T-cell (primary cell): ENCODE data around the gene PLA2R1. TPM values are rescaled to one million over a fixed set of nuclear protein-coding genes. Genes with fewer than 3 reads are reported as not detected.

ENCODE experiments used
- ATAC-seq, 4 experiments: fragments of 200-7000 bp in 3 of 4; fragments of 150-1000 bp in 1 of 4; cut with Tn5 transposase; replicated peaks in 1 of 4; 1 replicate in 3 of 4; 2 replicates in 1 of 4; pipeline ENCODE4 v1.10.0; 2021; ENCODE audit warnings: moderate library complexity in 3 of 4, mild to moderate bottlenecking in 2 of 4, moderate number of reproducible peaks in 1 of 4
- CTCF ChIA-PET, 2 donors: fragments of 300-600 bp; sonication (Branson Sonifier 250); formaldehyde crosslinking; loops; one replicate each; lab custom pipeline; 2022; ENCODE audit warnings: antibody characterized with exemption in 2 of 2; lab: Charles Lee
- POLR2A ChIA-PET, 2 donors: fragments of 300-600 bp; sonication (Branson Sonifier 250); formaldehyde crosslinking; loops; one replicate each; lab custom pipeline; 2022; ENCODE audit warnings: antibody characterized with exemption in 2 of 2; lab: Charles Lee
- DNase-seq, 35 experiments: peaks; one replicate each; pipeline versions ENCODE4 v3.0.0 to v3.0.0-alpha.2; 2013 to 2023
- H3K27ac ChIP-seq: one replicate; pipeline ENCODE4 v1.5.1; 2013; ENCODE audit warnings: low read length
- H3K27me3 ChIP-seq, 2 experiments: replicated peaks in 1 of 2; 1 replicate in 1 of 2; 2 replicates in 1 of 2; pipeline versions ENCODE4 v1.6.1 to v1.7.0; 2013; ENCODE audit warnings: low read length in 1 of 2, mixed read lengths in 1 of 2; ENCODE audit not compliant: control insufficient read depth in 2 of 2, insufficient read depth in 2 of 2; ENCODE audit errors: extremely low read depth in 1 of 2
- H3K36me3 ChIP-seq, 2 donors: 1 replicate in 1 of 2; 2 replicates in 1 of 2; pipeline versions ENCODE4 v1.6.1 to v1.7.0; 2013; ENCODE audit warnings: low read length in 1 of 2; ENCODE audit not compliant: control insufficient read depth in 2 of 2, insufficient read depth in 1 of 2; ENCODE audit errors: extremely low read depth in 1 of 2
- H3K4me1 ChIP-seq, 2 experiments: 1 replicate in 1 of 2; 2 replicates in 1 of 2; pipeline versions ENCODE4 v1.6.1 to v1.7.0; 2013; ENCODE audit warnings: low read length in 2 of 2, mixed read lengths in 1 of 2; ENCODE audit not compliant: insufficient read depth in 2 of 2, control insufficient read depth in 1 of 2; ENCODE audit errors: extremely low read depth in 1 of 2
- H3K4me3 ChIP-seq, 2 donors: 1 replicate in 1 of 2; 2 replicates in 1 of 2; pipeline versions ENCODE4 v1.5.1 to v1.7.0; 2013; ENCODE audit warnings: mild to moderate bottlenecking in 2 of 2, low read length in 1 of 2, moderate library complexity in 1 of 2; ENCODE audit not compliant: control insufficient read depth in 1 of 2; ENCODE audit errors: extremely low read depth in 1 of 2
- H3K9me3 ChIP-seq: 2 replicates; pipeline ENCODE4 v1.7.0; 2013
- H3K27ac Mint-ChIP-seq, 2 donors: one replicate each; pipeline ENCODE4 v1.8.0; 2020 to 2021; ENCODE audit warnings: mild to moderate bottlenecking in 2 of 2, mixed read lengths in 2 of 2
- H3K27me3 Mint-ChIP-seq, 2 donors: one replicate each; pipeline ENCODE4 v1.8.0; 2021 to 2022; ENCODE audit warnings: mixed read lengths in 2 of 2
- H3K36me3 Mint-ChIP-seq: one replicate; pipeline ENCODE4 v1.8.0; 2021; ENCODE audit warnings: mixed read lengths
- H3K4me1 Mint-ChIP-seq, 3 donors: one replicate each; pipeline ENCODE4 v1.8.0; 2020 to 2022; ENCODE audit warnings: mixed read lengths in 3 of 3, mild to moderate bottlenecking in 1 of 3
- H3K4me3 Mint-ChIP-seq, 3 donors: one replicate each; pipeline ENCODE4 v1.8.0; 2020 to 2022; ENCODE audit warnings: mild to moderate bottlenecking in 3 of 3, mixed read lengths in 3 of 3, moderate library complexity in 3 of 3
- H3K9me3 Mint-ChIP-seq, 3 donors: one replicate each; pipeline ENCODE4 v1.8.0; 2020 to 2022; ENCODE audit warnings: mixed read lengths in 3 of 3
- WGBS: methylation state at CpG from one replicate; pipeline ENCODE4 v1.1.5; 2013; ENCODE audit warnings: missing lambda C conversion rate; ENCODE audit not compliant: insufficient coverage; 5-methylcytosine and 5-hydroxymethylcytosine counted together
- total RNA-seq, 35 experiments: library from RNA in 6 of 35; stranded (reverse) in 6 of 35; fragments of 120-200 nt in 1 of 35; gene quantifications; one replicate each; pipeline versions ENCODE4 v1.2.1 to v1.2.4 and lab custom pipeline; 2013 to 2026

PLA2R1 gene
- total RNA-seq, 5 donors from 2014 or later (not counting 1 experiment from before 2014, with no cell fraction given) = 0.20 TPM; not detected in 4

GRCh38 chr2:159933040-159933726 lies 129.2 kb downstream of the PLA2R1 start:
- POLR2A ChIA-PET = no interaction called here
- H3K9me3 ChIP-seq = no peaks in the 10 kb centered on the region
- no peaks in the 10 kb centered on the region for H3K36me3 ChIP-seq
- H3K9me3 Mint-ChIP-seq = no peaks in the 10 kb centered on the region
- H3K4me3 ChIP-seq = no peak overlapping the region
- peaks cover 2 to 5% of the 10 kb centered on the region in 2 donors for H3K27me3 Mint-ChIP-seq
- no peaks in the 10 kb centered on the region for H3K27me3 ChIP-seq
- DNase-seq = no peak
- WGBS = no CpG with 5 or more reads among the region's 2 CpGs
- H3K27ac Mint-ChIP-seq = no peak overlapping the region
- peaks cover 0 to 2% (median 0%) of the 10 kb centered on the region in 3 donors for H3K4me1 Mint-ChIP-seq
- no peak overlapping the region for H3K27ac ChIP-seq
- no peaks in the 10 kb centered on the region for H3K4me1 ChIP-seq
- CTCF ChIA-PET = no interaction called here
- no peak overlapping the region for H3K4me3 Mint-ChIP-seq
- ATAC-seq = no peak
- no peaks in the 10 kb centered on the region for H3K36me3 Mint-ChIP-seq

GRCh38 chr2:159926695-159927094 lies 135.7 kb downstream of the PLA2R1 start:
- DNase-seq (no peak), ATAC-seq (no peak)
- CTCF ChIA-PET = no interaction called here
- Histone ChIP-seq H3K36me3 (no peaks in the 10 kb centered on the region), H3K4me1 (peaks cover 0 to 3% of the 10 kb centered on the region in 2 experiments), H3K27me3 (peaks cover 0 to 7% of the 10 kb centered on the region in 2 experiments), H3K9me3 (no peaks in the 10 kb centered on the region), H3K27ac (no peak overlapping the region), H3K4me3 (no peak overlapping the region)
- Mint-ChIP-seq H3K4me1 (peaks cover 0 to 5% (median 4%) of the 10 kb centered on the region in 3 donors), H3K9me3 (no peaks in the 10 kb centered on the region), H3K4me3 (no peak overlapping the region), H3K27me3 (peaks cover 2 to 11% of the 10 kb centered on the region in 2 donors), H3K27ac (no peak overlapping the region), H3K36me3 (no peaks in the 10 kb centered on the region)
- POLR2A ChIA-PET = interaction anchor here in 1 of 2 donors (0.5 kb wide), 1 partner anchor 452 kb away, joined by 3 read pairs; no protein-coding TSS in a partner anchor
- WGBS = no CpG with 5 or more reads among the region's 2 CpGs

GRCh38 chr2:159925975-159926374 lies 136.4 kb downstream of the PLA2R1 start:
- Histone ChIP-seq H3K27ac (no peak overlapping the region), H3K4me1 (peaks cover 0 to 5% of the 10 kb centered on the region in 2 experiments), H3K27me3 (peaks cover 0 to 9% of the 10 kb centered on the region in 2 experiments), H3K4me3 (no peak overlapping the region), H3K36me3 (no peaks in the 10 kb centered on the region), H3K9me3 (no peaks in the 10 kb centered on the region)
- no peak overlapping the region for H3K4me3 Mint-ChIP-seq
- no peaks in the 10 kb centered on the region for H3K36me3 Mint-ChIP-seq
- H3K9me3 Mint-ChIP-seq = no peaks in the 10 kb centered on the region
- peaks cover 3 to 11% of the 10 kb centered on the region in 2 donors for H3K27me3 Mint-ChIP-seq
- ChIA-PET CTCF (interaction anchor here (0.6 to 1.0 kb wide), 2 partner anchors 29 to 1130 kb away, joined by 3 read pairs; no protein-coding TSS in a partner anchor), POLR2A (interaction anchor here in 1 of 2 donors (0.5 kb wide), 1 partner anchor 452 kb away, joined by 3 read pairs; no protein-coding TSS in a partner anchor)
- WGBS = no CpG with 5 or more reads among the region's 3 CpGs
- peaks cover 0 to 5% (median 4%) of the 10 kb centered on the region in 3 donors for H3K4me1 Mint-ChIP-seq
- H3K27ac Mint-ChIP-seq = no peak overlapping the region
- DNase-seq = no peak
- no peak for ATAC-seq

- 66% methylated on average over 2 of the region's 2 CpGs for WGBS
- POLR2A ChIA-PET = no interaction called here
- H3K27me3 Mint-ChIP-seq = peaks cover 6 to 12% of the 10 kb centered on the region in 2 donors
Observed at GRCh38 chr2:159922563-159922962, 139.9 kb downstream of the PLA2R1 start.

GRCh38 chr2:159921752-159922404 lies 140.5 kb downstream of the PLA2R1 start:
- Histone ChIP-seq H3K27ac (no peak overlapping the region), H3K36me3 (no peaks in the 10 kb centered on the region), H3K4me1 (peaks cover 0 to 5% of the 10 kb centered on the region in 2 experiments), H3K9me3 (no peaks in the 10 kb centered on the region), H3K4me3 (no peak overlapping the region), H3K27me3 (peaks cover 0 to 8% of the 10 kb centered on the region in 2 experiments)
- Mint-ChIP-seq H3K27ac (no peak overlapping the region), H3K27me3 (peaks cover 6 to 12% of the 10 kb centered on the region in 2 donors), H3K36me3 (no peaks in the 10 kb centered on the region), H3K9me3 (no peaks in the 10 kb centered on the region), H3K4me1 (peaks cover 0 to 5% (median 4%) of the 10 kb centered on the region in 3 donors), H3K4me3 (no peak overlapping the region)
- DNase-seq (peak; percentile 21 to 77 (median 59)), ATAC-seq (peak; percentile 87 to 89 (median 88))
- WGBS = 27% methylated on average over 16 of the region's 17 CpGs
- ChIA-PET POLR2A (no interaction called here), CTCF (interaction anchor here (0.6 to 1.6 kb wide), 6 partner anchors 20 to 1180 kb away, joined by 3 to 5 read pairs (median 3); no protein-coding TSS in a partner anchor)

More at GRCh38 chr2:159922563-159922962, 139.9 kb downstream of the PLA2R1 start:
- no peak for ATAC-seq
- H3K27me3 ChIP-seq = peaks cover 0 to 9% of the 10 kb centered on the region in 2 experiments
- H3K27ac ChIP-seq = no peak overlapping the region
- H3K9me3 Mint-ChIP-seq = no peaks in the 10 kb centered on the region
- CTCF ChIA-PET = interaction anchor here in 1 of 2 donors (1.0 kb wide), 1 partner anchor 23 kb away, joined by 3 read pairs; no protein-coding TSS in a partner anchor
- no peak overlapping the region for H3K27ac Mint-ChIP-seq
- no peak for DNase-seq
- H3K36me3 Mint-ChIP-seq = no peaks in the 10 kb centered on the region
- no peak overlapping the region for H3K4me3 ChIP-seq
- H3K4me1 Mint-ChIP-seq = peaks cover 0 to 5% (median 4%) of the 10 kb centered on the region in 3 donors
- peaks cover 0 to 5% of the 10 kb centered on the region in 2 experiments for H3K4me1 ChIP-seq
- H3K4me3 Mint-ChIP-seq = no peak overlapping the region
- H3K9me3 ChIP-seq = no peaks in the 10 kb centered on the region
- no peaks in the 10 kb centered on the region for H3K36me3 ChIP-seq

GRCh38 chr2:159916511-159916910 lies 145.9 kb downstream of the PLA2R1 start:
- ATAC-seq (no peak), DNase-seq (no peak)
- no peaks in the 10 kb centered on the region for H3K9me3 ChIP-seq
- H3K36me3 Mint-ChIP-seq = no peaks in the 10 kb centered on the region
- 100% methylated on average over 1 of the region's 2 CpGs for WGBS
- no peaks in the 10 kb centered on the region for H3K4me1 Mint-ChIP-seq
- ChIA-PET CTCF (no interaction called here), POLR2A (interaction anchor here (0.7 to 1.1 kb wide), 2 partner anchors 16 to 1077 kb away, joined by 3 read pairs; no protein-coding TSS in a partner anchor)
- H3K9me3 Mint-ChIP-seq = no peaks in the 10 kb centered on the region
- no peak overlapping the region for H3K27ac ChIP-seq
- no peaks in the 10 kb centered on the region for H3K36me3 ChIP-seq
- no peak overlapping the region for H3K4me3 Mint-ChIP-seq
- H3K27me3 ChIP-seq = peaks cover 0 to under 1% of the 10 kb centered on the region in 2 experiments
- peaks cover 0 to under 1% of the 10 kb centered on the region in 2 experiments for H3K4me1 ChIP-seq
- H3K27me3 Mint-ChIP-seq = peaks cover 0 to 13% of the 10 kb centered on the region in 2 donors
- no peak overlapping the region for H3K27ac Mint-ChIP-seq
- no peak overlapping the region for H3K4me3 ChIP-seq
